HepG2 (cell line): ENCODE measurements around the gene LHPP. TPM values are rescaled to one million over a fixed set of nuclear protein-coding genes. Genes with fewer than 3 reads are reported as not detected.
A peak's percentile ranks its signal among the peaks of the same experiment; 100 is the strongest.

Experiments
- ARID4A ChIP-seq: sonication (generic); formaldehyde crosslinking; IDR thresholded peaks from 2 replicates; pipeline ENCODE4 v1.5.0; 2020; ENCODE audit warnings: mild to moderate bottlenecking, missing genetic modification reagents, borderline replicate concordance
- EP300 ChIP-seq, 3 experiments: sonication (generic) in 1 of 3; formaldehyde crosslinking in 1 of 3; IDR thresholded peaks; 2 replicates each; pipeline versions ENCODE4 v1.5.1 to v1.6.1; 2011 to 2020; ENCODE audit warnings: low read depth in 2 of 3, low read length in 2 of 3, borderline replicate concordance in 1 of 3, improper control_type of control experiment in 1 of 3, mild to moderate bottlenecking in 1 of 3, missing genetic modification reagents in 1 of 3, moderate library complexity in 1 of 3
- FOXP1 ChIP-seq, 2 experiments: fragments of 450-650 bp in 1 of 2; IDR thresholded peaks; 2 replicates each; pipeline ENCODE4 v1.6.1; 2017 to 2018; ENCODE audit warnings: antibody characterized with exemption in 1 of 2
- KLF12 ChIP-seq: sonication (generic); formaldehyde crosslinking; IDR thresholded peaks from 2 replicates; pipeline ENCODE4 v1.4.0; 2020; ENCODE audit warnings: missing genetic modification reagents, borderline replicate concordance
- KMT2B ChIP-seq: IDR thresholded peaks from 2 replicates; pipeline ENCODE4 v1.6.1; 2016; ENCODE audit warnings: missing genetic modification reagents, missing compliant biosample characterization
- TCF7 ChIP-seq: sonication (generic); IDR thresholded peaks from 2 replicates; pipeline ENCODE4 v1.6.1; 2016; ENCODE audit warnings: antibody characterized with exemption, low read depth
- ZHX2 ChIP-seq, 2 experiments: sonication (generic) in 1 of 2; formaldehyde crosslinking in 1 of 2; IDR thresholded peaks; 2 replicates each; pipeline versions ENCODE4 v1.6.1 to v1.9.0; 2014 to 2022; ENCODE audit warnings: antibody characterized with exemption in 1 of 2, borderline replicate concordance in 1 of 2, inconsistent platforms in 1 of 2, low read depth in 1 of 2, missing genetic modification reagents in 1 of 2
- ZNF331 ChIP-seq: sonication (generic); formaldehyde crosslinking; IDR thresholded peaks from 2 replicates; pipeline ENCODE4 v1.4.0; 2020; ENCODE audit warnings: missing genetic modification reagents
- ZNF362 ChIP-seq: sonication (generic); formaldehyde crosslinking; IDR thresholded peaks from 2 replicates; pipeline ENCODE4 v1.4.0; 2020; ENCODE audit warnings: missing genetic modification reagents, mild to moderate bottlenecking, borderline replicate concordance
- ZNF484 ChIP-seq: sonication (generic); formaldehyde crosslinking; IDR thresholded peaks from 2 replicates; pipeline ENCODE4 v1.5.1; 2020; ENCODE audit warnings: mild to moderate bottlenecking, low read depth, missing genetic modification reagents, borderline replicate concordance
- ZNF609 ChIP-seq: sonication (generic); formaldehyde crosslinking; IDR thresholded peaks from 2 replicates; pipeline ENCODE4 v1.4.0; 2020; ENCODE audit warnings: mild to moderate bottlenecking, missing genetic modification reagents, borderline replicate concordance
- polyA plus RNA-seq, 8 experiments: library from polyadenylated mRNA; depleted of rRNA in 3 of 8; stranded (reverse) in 7 of 8; unstranded in 1 of 8; fragments of >200 nt; fragmentation: Illumina TruSeq in 4 of 8; extraction: Trizol in 4 of 8; gene quantifications; 2 replicates each; pipeline versions ENCODE4 v1.2.1 to v1.2.3, GENCODE V29; 2011 to 2016; ENCODE audit warnings: low read depth in 4 of 8, missing spikeins in 1 of 8, mixed read lengths in 1 of 8; ENCODE audit not compliant: insufficient read depth in 1 of 8
- total RNA-seq, 5 experiments: library from RNA; depleted of rRNA; stranded (reverse); fragments of >200 nt; fragmentation: Illumina TruSeq; extraction: Trizol; gene quantifications; 2 replicates each; pipeline ENCODE4 v1.2.3, GENCODE V29; 2016; ENCODE audit warnings: low read depth in 1 of 5

LHPP gene
- total and polyA plus RNA-seq, 2 of the 13 experiments (the other 11 are each of a cell fraction or from before 2014, with no cell fraction given) = 5.2 to 13.1 TPM

GRCh38 chr10:124416733-124417132 is 44.9 kb upstream of the LHPP start (continued):
- TF ChIP-seq ZNF609 (CRISPR knock-in tag) = peak; percentile 39; the same call in 1 of the 2 replicates
- TF ChIP-seq FOXP1 (IDR thresholded peaks at IDR 0.05) = no peak
- peak; percentile 60; the same call in 1 of the 2 replicates for TF ChIP-seq FOXP1 (CRISPR knock-in tag; IDR thresholded peaks at IDR 0.05)
- TF ChIP-seq ZNF362 (CRISPR knock-in tag) = peak; percentile 85; the same call in 1 of the 2 replicates
- no peak for TF ChIP-seq ZNF484 (CRISPR knock-in tag)
- 0 out of 2 replicates have a peak, but pooled peaks have one; percentile 20 for TF ChIP-seq TCF7
- TF ChIP-seq ARID4A = peak; percentile 14; the same call in 1 of the 2 replicates
- TF ChIP-seq KLF12 (CRISPR knock-in tag) = no peak
- TF ChIP-seq KMT2B (CRISPR knock-in tag) = no peak
- TF ChIP-seq ZHX2 (IDR thresholded peaks at IDR 0.05; ENCODE audit: low read depth) = no peak
- TF ChIP-seq ZHX2 (CRISPR knock-in tag; IDR thresholded peaks at IDR 0.05; ENCODE audit: borderline replicate concordance) = no peak
- TF ChIP-seq ZNF331 (CRISPR knock-in tag) = no peak
- peak in 1 of 2 experiments; percentile 27; a peak in 1 of 4 replicates for TF ChIP-seq EP300 (IDR thresholded peaks at IDR 0.05; ENCODE audit: low read depth in 2 of 2, low read length in 2 of 2)
- no peak for TF ChIP-seq EP300 (CRISPR knock-in tag; IDR thresholded peaks at IDR 0.05; ENCODE audit: borderline replicate concordance)
